H1 (cell line): ENCODE data around the gene NRSN2. TPM values are rescaled to one million over a fixed set of nuclear protein-coding genes. Genes with fewer than 3 reads are reported as not detected.

Source experiments
- CTCF ChIA-PET: fragments of 300-600 bp; sonication (Branson Sonifier 250); formaldehyde crosslinking; loops from one replicate; lab custom pipeline; 2021; ENCODE audit not compliant: partially characterized antibody; lab: Charles Lee
- POLR2A ChIA-PET: fragments of 300-600 bp; sonication (Branson Sonifier 250); formaldehyde crosslinking; loops from one replicate; lab custom pipeline; 2021; ENCODE audit warnings: inconsistent platforms; ENCODE audit not compliant: partially characterized antibody; lab: Charles Lee
- DNase-seq, 2 experiments: peaks; one replicate each; pipeline versions ENCODE4 v3.0.0 to v3.0.0-alpha.2; 2010 to 2022; ENCODE audit warnings: low spot score in 2 of 2, low read depth in 1 of 2, mixed read lengths in 1 of 2
- FAIRE-seq: peaks from 2 replicates; lab custom pipeline; 2011; peaks lifted over from hg19 to GRCh38; lab: Jason Lieb, UNC
- H2AFZ ChIP-seq: 2 replicates; pipeline ENCODE4 v1.8.1; 2012; ENCODE audit warnings: low read length, inconsistent platforms
- H2AK5ac ChIP-seq: 2 replicates; pipeline ENCODE4 v1.6.1; 2013; ENCODE audit warnings: low read depth, low read length
- H2BK120ac ChIP-seq: replicated peaks from 2 replicates; pipeline ENCODE3; 2013; ENCODE audit warnings: low read depth, low read length, inconsistent platforms
- H2BK12ac ChIP-seq: 2 replicates; pipeline ENCODE4 v1.6.1; 2013; ENCODE audit warnings: low read depth, low read length
- H2BK15ac ChIP-seq: 2 replicates; pipeline ENCODE4 v1.6.1; 2013; ENCODE audit warnings: low read length
- H2BK20ac ChIP-seq: 2 replicates; pipeline ENCODE4 v1.6.1; 2013; ENCODE audit warnings: low read length
- H2BK5ac ChIP-seq: 2 replicates; pipeline ENCODE4 v1.6.1; 2013; ENCODE audit warnings: low read depth, low read length
- H3K14ac ChIP-seq: 2 replicates; pipeline ENCODE4 v1.6.1; 2013; ENCODE audit warnings: inconsistent platforms; ENCODE audit not compliant: insufficient read length
- H3K18ac ChIP-seq: 2 replicates; pipeline ENCODE4 v1.6.1; 2013; ENCODE audit warnings: low read length; ENCODE audit errors: extremely low read depth
- H3K23ac ChIP-seq: 2 replicates; pipeline ENCODE4 v1.6.1; 2013; ENCODE audit warnings: inconsistent platforms; ENCODE audit not compliant: insufficient read length
- H3K23me2 ChIP-seq: 2 replicates; pipeline ENCODE4 v1.6.1; 2013; ENCODE audit warnings: low read depth, low read length
- H3K27ac ChIP-seq: 2 replicates; pipeline ENCODE4 v1.6.1; 2011; ENCODE audit warnings: low read depth, low read length, inconsistent platforms
- H3K27me3 ChIP-seq, 4 experiments: replicated peaks in 1 of 4; 1 replicate in 1 of 4; 2 replicates in 3 of 4; pipeline versions ENCODE4 v1.6.1 to v1.8.1; 2011 to 2013; ENCODE audit warnings: low read length in 3 of 4, mild to moderate bottlenecking in 3 of 4, inconsistent platforms in 2 of 4, mixed read lengths in 2 of 4, moderate library complexity in 1 of 4; ENCODE audit not compliant: control insufficient read depth in 3 of 4, insufficient read depth in 3 of 4; ENCODE audit errors: extremely low read depth in 1 of 4
- H3K36me3 ChIP-seq, 4 experiments: 2 replicates each; pipeline versions ENCODE4 v1.6.1 to v1.8.1; 2011 to 2013; ENCODE audit warnings: mild to moderate bottlenecking in 4 of 4, low read length in 3 of 4, moderate library complexity in 2 of 4, control low read depth in 1 of 4, inconsistent platforms in 1 of 4; ENCODE audit not compliant: insufficient read depth in 4 of 4, control insufficient read depth in 2 of 4
- H3K4ac ChIP-seq: replicated peaks from 2 replicates; pipeline ENCODE3; 2013; ENCODE audit warnings: low read length, low read depth, mixed read lengths, inconsistent platforms; ENCODE audit not compliant: insufficient read length
- H3K4me1 ChIP-seq, 4 experiments: replicated peaks in 1 of 4; 1 replicate in 1 of 4; 2 replicates in 3 of 4; pipeline versions ENCODE4 v1.6.1 to v1.8.1; 2011 to 2013; ENCODE audit warnings: low read length in 3 of 4, inconsistent platforms in 2 of 4, mixed read lengths in 1 of 4; ENCODE audit not compliant: insufficient read depth in 4 of 4, control insufficient read depth in 3 of 4
- H3K4me2 ChIP-seq, 2 experiments: 2 replicates each; pipeline versions ENCODE4 v1.6.1 to v1.8.1; 2011 to 2013; ENCODE audit warnings: low read depth in 2 of 2, low read length in 2 of 2, control low read depth in 1 of 2, inconsistent platforms in 1 of 2, mild to moderate bottlenecking in 1 of 2; ENCODE audit not compliant: insufficient read depth in 1 of 2
- H3K4me3 ChIP-seq, 4 experiments: fragments of 200-600, 300-600 bp in 1 of 4; sonication (generic), shearing (Covaris generic), sonication (Bioruptor Twin) in 1 of 4; 2 replicates each; pipeline versions ENCODE4 v1.5.1 to v1.8.1; 2011 to 2016; ENCODE audit warnings: low read length in 4 of 4, low read depth in 3 of 4, control low read depth in 2 of 4, inconsistent platforms in 2 of 4, mild to moderate bottlenecking in 2 of 4, mixed read lengths in 1 of 4, moderate library complexity in 1 of 4; ENCODE audit not compliant: insufficient read depth in 2 of 4; ENCODE audit errors: extremely low read depth in 1 of 4
- H3K56ac ChIP-seq: replicated peaks from 2 replicates; pipeline ENCODE3; 2013; ENCODE audit warnings: low read depth, mild to moderate bottlenecking, mixed read lengths, low read length, inconsistent platforms; ENCODE audit not compliant: insufficient read length
- H3K79me1 ChIP-seq: 2 replicates; pipeline ENCODE4 v1.6.1; 2013; ENCODE audit warnings: low read depth, low read length, control low read depth
- H3K79me2 ChIP-seq, 2 experiments: 2 replicates each; pipeline versions ENCODE4 v1.6.1 to v1.8.1; 2012 to 2013; ENCODE audit warnings: low read length in 2 of 2, mild to moderate bottlenecking in 2 of 2, inconsistent platforms in 1 of 2; ENCODE audit not compliant: insufficient read depth in 2 of 2, control insufficient read depth in 1 of 2
- H3K9ac ChIP-seq, 4 experiments: replicated peaks in 1 of 4; 1 replicate in 1 of 4; 2 replicates in 3 of 4; pipeline versions ENCODE4 v1.6.1 to v1.8.1; 2011 to 2013; ENCODE audit warnings: low read depth in 3 of 4, low read length in 3 of 4, control low read depth in 2 of 4, mild to moderate bottlenecking in 2 of 4, moderate library complexity in 2 of 4, inconsistent platforms in 1 of 4; ENCODE audit errors: extremely low read depth in 1 of 4
- H3K9me3 ChIP-seq, 2 experiments: 2 replicates each; pipeline versions ENCODE4 v1.6.1 to v1.8.1; 2012 to 2013; ENCODE audit warnings: mild to moderate bottlenecking in 2 of 2, moderate library complexity in 2 of 2, control low read depth in 1 of 2, inconsistent platforms in 1 of 2, low read depth in 1 of 2, low read length in 1 of 2, mixed read lengths in 1 of 2; ENCODE audit not compliant: insufficient read depth in 2 of 2
- H4K20me1 ChIP-seq, 2 experiments: replicated peaks in 1 of 2; 2 replicates each; pipeline versions ENCODE3 to v1.8.1; 2011 to 2013; ENCODE audit warnings: inconsistent platforms in 2 of 2, low read length in 2 of 2, mild to moderate bottlenecking in 1 of 2; ENCODE audit not compliant: insufficient read depth in 2 of 2, control insufficient read depth in 1 of 2
- H4K5ac ChIP-seq: 2 replicates; pipeline ENCODE4 v1.6.1; 2013; ENCODE audit warnings: low read length, low read depth, mixed read lengths, inconsistent platforms; ENCODE audit not compliant: insufficient read length
- H4K8ac ChIP-seq: 2 replicates; pipeline ENCODE4 v1.8.0; 2013; ENCODE audit warnings: mild to moderate bottlenecking, moderate library complexity, low read length, inconsistent platforms; ENCODE audit not compliant: insufficient read depth; ENCODE audit errors: extremely low read depth
- H4K91ac ChIP-seq: replicated peaks from 2 replicates; pipeline ENCODE3; 2013; ENCODE audit warnings: low read length, mixed read lengths, inconsistent platforms; ENCODE audit not compliant: insufficient read length
- BRCA1 ChIP-seq: IDR thresholded peaks from 2 replicates; pipeline ENCODE4 v1.6.1; 2012; ENCODE audit warnings: low read depth, low read length, improper control_type of control experiment
- JUN ChIP-seq: IDR thresholded peaks from 2 replicates; pipeline ENCODE4 v1.6.1; 2011; ENCODE audit warnings: low read depth, mild to moderate bottlenecking, improper control_type of control experiment, low read length
- KDM4A ChIP-seq: IDR thresholded peaks from one replicate; pipeline ENCODE4 v1.7.1; 2012; ENCODE audit warnings: low read depth, mild to moderate bottlenecking, moderate library complexity, low read length, inconsistent platforms; ENCODE audit not compliant: severe bottlenecking
- KDM5A ChIP-seq: fragments of 200-600 bp; IDR thresholded peaks from 2 replicates; pipeline ENCODE4 v1.7.1; 2012; ENCODE audit warnings: mild to moderate bottlenecking, low read length, inconsistent platforms, mixed read lengths
- RBBP5 ChIP-seq: IDR thresholded peaks from 2 replicates; pipeline ENCODE4 v1.7.1; 2012; ENCODE audit warnings: low read depth, mild to moderate bottlenecking, inconsistent platforms, low read length, moderate library complexity, borderline replicate concordance
- SP1 ChIP-seq: IDR thresholded peaks from 2 replicates; pipeline ENCODE4 v1.6.1; 2011; ENCODE audit warnings: low read depth, low read length
- TAF1 ChIP-seq: IDR thresholded peaks from 2 replicates; pipeline ENCODE4 v1.6.1; 2011; ENCODE audit warnings: mild to moderate bottlenecking, low read depth, low read length
- TAF7 ChIP-seq: optimal IDR thresholded peaks from 2 replicates; pipeline ENCODE3; 2011; ENCODE audit warnings: low read depth, mild to moderate bottlenecking, inconsistent platforms, low read length, moderate library complexity, borderline replicate concordance
- WGBS, 2 experiments: shearing (Covaris generic) in 1 of 2; methylation state at CpG; one replicate each; pipeline versions ENCODE4 v1.1.6 to v1.1.7; 2013 to 2015; ENCODE audit warnings: low lambda C conversion rate in 2 of 2, mixed read lengths in 2 of 2, inconsistent platforms in 1 of 2, low coverage in 1 of 2, missing lambda C conversion rate in 1 of 2; ENCODE audit not compliant: insufficient replicate concordance in 2 of 2, insufficient coverage in 1 of 2, insufficient read length in 1 of 2; ENCODE audit errors: extremely low coverage in 1 of 2, missing lambda C conversion rate in 1 of 2; 5-methylcytosine and 5-hydroxymethylcytosine counted together
- polyA plus RNA-seq, 7 experiments: library from polyadenylated mRNA; depleted of rRNA in 3 of 7; stranded (reverse) in 5 of 7; unstranded in 2 of 7; fragments of >200 nt in 5 of 7; fragments of 200-250 nt in 2 of 7; gene quantifications; 1 replicate in 5 of 7; 2 replicates in 1 of 7; 4 replicates in 1 of 7; pipeline versions ENCODE4 v1.2.1 to v1.2.3, GENCODE V29; 2011 to 2013; ENCODE audit warnings: missing spikeins in 2 of 7, mixed read lengths in 2 of 7
- total RNA-seq: library from RNA; stranded (reverse); fragmentation: NEBNext Ultra II Directional; extraction: Animal tissue kit (Norgen Biotek cat#: 25700); gene quantifications from 2 replicates; pipeline ENCODE4 v1.2.1, GENCODE V29; 2021

The NRSN2 gene
- total and polyA plus RNA-seq, 2 of the 8 experiments (the other 6 are each of a cell fraction or from before 2014, with no cell fraction given) = 19.4 to 33.3 TPM

- Histone ChIP-seq H3K27ac (no peak overlapping the region), H4K8ac (0 out of 2 replicates have a peak overlapping the region, but pooled peaks have one; percentile 7)
These were observed 367 bp downstream of the NRSN2 start for GRCh38 chr20:347317-347639.

More at GRCh38 chr20:347317-347639, 367 bp downstream of the NRSN2 start:
- Histone ChIP-seq H3K4ac (no peak overlapping the region), H3K23me2 (peaks cover 16% of the 10 kb centered on the region), H3K9me3 (no peaks in the 10 kb centered on the region), H3K4me2 (peak overlapping the region; percentile 97), H3K9ac (peak overlapping the region in 3 of 4 experiments; percentile 13 to 61 (median 33); a peak in 3 of 7 replicates), H2BK120ac (no peak overlapping the region), H3K79me2 (no peaks in the 10 kb centered on the region), H4K20me1 (peaks cover 2% of the 10 kb centered on the region in 2 experiments), H3K4me1 (peaks cover 0 to 12% (median 8%) of the 10 kb centered on the region in 4 experiments; a peak in 4 of 7 replicates), H3K36me3 (no peaks in the 10 kb centered on the region), H2BK5ac (0 out of 2 replicates have a peak overlapping the region, but pooled peaks have one; percentile 93), H3K23ac (no peak overlapping the region), H3K56ac (peak overlapping the region; percentile 40), H4K5ac (peak overlapping the region; percentile 64), H2BK12ac (no peak overlapping the region), H2AFZ (no peak overlapping the region), H4K91ac (no peak overlapping the region), H3K27me3 (peaks cover 0 to 3% (median 0%) of the 10 kb centered on the region in 4 experiments; a peak in 3 of 7 replicates), H3K18ac (no peak overlapping the region), H3K14ac (no peak overlapping the region), H3K79me1 (peaks cover 3% of the 10 kb centered on the region; the same call in 1 of the 2 replicates), H2AK5ac (no peak overlapping the region), H2BK20ac (no peak overlapping the region), H2BK15ac (no peak overlapping the region), H3K4me3 (peak overlapping the region; percentile 63 to 90 (median 66))
- DNase-seq (no peak), FAIRE-seq (no peak)
- ChIA-PET POLR2A (interaction anchor here (0.6 to 5.7 kb wide), 24 partner anchors 10 to 197 kb away, joined by 3 to 36 read pairs (median 3); partner anchors contain the start of genes CSNK2A1, SOX12 and TRIB3), CTCF (interaction anchor here (1.0 to 3.1 kb wide), 5 partner anchors 10 to 124 kb away, joined by 3 to 33 read pairs (median 4); no protein-coding TSS in a partner anchor)
- 7% methylated on average over 5 of the region's 19 CpGs; no CpG with 5 or more reads in 1 of the 2 experiments for WGBS, 2 experiments
- peak; percentile 4 for TF ChIP-seq KDM4A
- no peak for TF ChIP-seq JUN
- no peak for TF ChIP-seq TAF1
- 0 out of 2 replicates have a peak, but pooled peaks have one; percentile 18 for TF ChIP-seq KDM5A
- no peak for TF ChIP-seq SP1
- no peak for TF ChIP-seq TAF7
- TF ChIP-seq BRCA1 = no peak
- TF ChIP-seq RBBP5 = no peak
